Measurements from ENCODE around the gene CORO6. TPM values are rescaled to one million over a fixed set of nuclear protein-coding genes. Genes with fewer than 3 reads are reported as not detected.

CORO6 gene
- total and polyA plus RNA-seq, 8 donors = 1.1 to 53.1 (median 14.2) TPM

GRCh38 chr17:29611351-29612093, 11.2 kb downstream of the CORO6 start:
- H3K27me3 ChIP-seq = peaks cover 0 to 36% (median 9%) of the 10 kb centered on the region in 3 donors
- H3K27ac ChIP-seq = no peak overlapping the region
- DNase-seq = no peak
- no peak for TF ChIP-seq POLR2AphosphoS5 (IDR thresholded peaks at IDR 0.05)
- no peak for TF ChIP-seq CTCF (IDR thresholded peaks at IDR 0.05)
- TF ChIP-seq EP300 (IDR thresholded peaks at IDR 0.05) = no peak
- TF ChIP-seq POLR2A (IDR thresholded peaks at IDR 0.05) = no peak
- H3K9me3 ChIP-seq = no peaks in the 10 kb centered on the region
- H3K4me1 ChIP-seq = peaks cover 34 to 40% (median 38%) of the 10 kb centered on the region in 4 donors
- WGBS, 5 donors = 94 to 100% (median 98%) methylated on average over 3 to 11 of the region's 11 CpGs
- peaks cover 0 to 7% (median 3%) of the 10 kb centered on the region in 4 donors for H3K36me3 ChIP-seq
- no peak overlapping the region for H3K4me3 ChIP-seq
- intact Hi-C loops (cut with DNase I; ENCODE audit: low total_unique reads) = no loop called here

GRCh38 chr17:29610395-29610794, 12.3 kb downstream of the CORO6 start:
- H3K9me3 ChIP-seq = no peaks in the 10 kb centered on the region
- H3K27me3 ChIP-seq = peaks cover 0 to 26% (median 0%) of the 10 kb centered on the region in 3 donors
- H3K4me1 ChIP-seq = peaks cover 24 to 29% (median 27%) of the 10 kb centered on the region in 4 donors
- no peak overlapping the region for H3K4me3 ChIP-seq
- no peak for TF ChIP-seq POLR2A (IDR thresholded peaks at IDR 0.05)
- no peak for TF ChIP-seq EP300 (IDR thresholded peaks at IDR 0.05)
- 85 to 93% (median 88%) methylated on average over 3 of the region's 3 CpGs for WGBS, 5 donors
- peaks cover 0 to 7% (median 3%) of the 10 kb centered on the region in 4 donors for H3K36me3 ChIP-seq
- no peak overlapping the region for H3K27ac ChIP-seq
- no peak for DNase-seq
- intact Hi-C loops (cut with DNase I; ENCODE audit: low total_unique reads) = no loop called here

GRCh38 chr17:29608986-29609385, 13.7 kb downstream of the CORO6 start:
- H3K9me3 ChIP-seq = no peaks in the 10 kb centered on the region
- DNase-seq = peak in 1 of 2 donors; percentile 2
- H3K4me3 ChIP-seq = no peak overlapping the region
- H3K27ac ChIP-seq = no peak overlapping the region
- intact Hi-C loops (cut with DNase I; ENCODE audit: low total_unique reads) = no loop called here
- peaks cover 0 to 13% (median 0%) of the 10 kb centered on the region in 3 donors for H3K27me3 ChIP-seq
- peaks cover 10 to 15% (median 13%) of the 10 kb centered on the region in 4 donors for H3K4me1 ChIP-seq
- 84 to 90% (median 88%) methylated on average over 7 to 15 of the region's 15 CpGs for WGBS, 5 donors
- TF ChIP-seq CTCF (IDR thresholded peaks at IDR 0.05) = no peak
- TF ChIP-seq EP300 (IDR thresholded peaks at IDR 0.05) = no peak
- TF ChIP-seq POLR2AphosphoS5 (IDR thresholded peaks at IDR 0.05) = no peak
- TF ChIP-seq POLR2A (IDR thresholded peaks at IDR 0.05) = no peak
- H3K36me3 ChIP-seq = peaks cover 0 to 7% (median 3%) of the 10 kb centered on the region in 4 donors

DNA sequence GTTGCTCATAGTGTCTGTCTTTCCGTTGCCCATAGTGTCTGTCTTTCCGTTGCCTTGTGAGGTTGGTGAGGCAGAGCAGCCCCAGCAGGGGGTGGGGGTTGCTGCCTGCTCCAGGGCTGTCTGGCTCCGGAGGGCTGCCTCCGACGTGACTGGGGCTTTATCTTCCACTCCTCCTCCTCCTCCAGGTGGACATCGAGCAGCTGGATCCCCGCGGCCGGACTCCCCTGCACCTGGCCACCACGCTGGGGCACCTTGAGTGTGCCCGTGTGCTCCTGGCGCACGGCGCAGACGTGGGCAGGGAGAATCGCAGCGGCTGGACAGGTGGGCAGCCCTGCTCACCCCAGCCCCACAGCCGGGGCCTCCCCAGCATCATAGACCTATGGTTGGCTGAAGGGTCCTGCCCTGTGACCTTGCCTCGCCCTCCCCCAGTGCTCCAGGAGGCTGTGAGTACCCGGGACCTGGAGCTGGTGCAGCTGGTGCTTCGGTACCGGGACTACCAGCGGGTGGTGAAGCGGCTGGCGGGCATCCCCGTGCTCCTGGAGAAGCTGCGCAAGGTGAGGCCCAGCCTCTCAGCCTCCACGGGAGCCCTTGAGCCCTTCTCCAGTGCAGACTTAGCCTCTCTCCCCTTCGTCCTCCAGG, 15.0 kb downstream of the CORO6 start:
- intact Hi-C loops (cut with DNase I; ENCODE audit: low total_unique reads) = no loop called here
- Histone ChIP-seq H3K36me3 (peaks cover 0 to 7% (median 3%) of the 10 kb centered on the region in 4 donors), H3K4me3 (no peak overlapping the region), H3K9me3 (no peaks in the 10 kb centered on the region), H3K27me3 (peaks cover 0 to 2% (median 0%) of the 10 kb centered on the region in 3 donors), H3K4me1 (peaks cover 0 to 2% (median 0%) of the 10 kb centered on the region in 4 donors), H3K27ac (no peak overlapping the region)
- DNase-seq = peak in 1 of 2 donors; percentile 1
- WGBS, 5 donors = 92 to 93% (median 93%) methylated on average over 18 to 29 of the region's 29 CpGs
- TF ChIP-seq POLR2AphosphoS5 (IDR thresholded peaks at IDR 0.05) = no peak

DNA sequence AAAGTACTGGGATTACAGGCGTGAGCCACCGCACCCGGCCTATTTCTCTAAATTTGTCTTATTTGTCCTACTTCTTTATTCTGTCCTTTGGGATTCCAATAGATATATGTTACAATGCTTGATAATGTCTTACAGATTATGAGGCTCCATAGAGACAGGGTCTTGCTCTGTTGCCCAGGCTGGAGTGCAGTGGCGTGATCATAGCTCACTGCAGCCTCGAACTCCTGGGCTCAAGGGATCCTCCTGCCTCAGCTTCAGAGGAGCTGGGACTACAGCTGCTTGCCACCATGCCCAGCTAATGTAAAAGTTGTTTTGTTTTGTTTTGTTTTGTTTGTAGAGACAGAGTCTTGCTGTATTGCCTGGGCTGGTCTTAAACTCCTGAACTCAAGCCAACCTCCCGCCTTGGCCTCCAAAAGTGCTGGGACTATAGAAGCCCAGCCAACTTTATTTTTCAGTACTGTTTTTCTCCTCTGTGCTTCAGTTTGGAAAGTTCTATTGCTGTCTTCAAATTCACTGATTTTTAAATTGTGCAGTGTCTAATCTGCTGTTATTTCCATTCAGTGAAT, 19.5 kb downstream of the CORO6 start:
- peak in 1 of 2 donors; percentile 40 for DNase-seq
- Histone ChIP-seq H3K4me3 (no peak overlapping the region), H3K27ac (no peak overlapping the region), H3K36me3 (no peaks in the 10 kb centered on the region), H3K27me3 (no peaks in the 10 kb centered on the region), H3K9me3 (no peaks in the 10 kb centered on the region), H3K4me1 (no peaks in the 10 kb centered on the region)
- intact Hi-C loops (cut with DNase I; ENCODE audit: low total_unique reads) = no loop called here
- TF ChIP-seq POLR2AphosphoS5 (IDR thresholded peaks at IDR 0.05) = no peak
- TF ChIP-seq POLR2A (IDR thresholded peaks at IDR 0.05) = no peak
- TF ChIP-seq CTCF (IDR thresholded peaks at IDR 0.05) = no peak
- TF ChIP-seq EP300 (IDR thresholded peaks at IDR 0.05) = no peak
- WGBS, 5 donors = 93 to 95% (median 94%) methylated on average over 6 of the region's 6 CpGs
